Pericardium fibroblast (primary cell): ENCODE data around the gene TUBB8B. TPM values are rescaled to one million over a fixed set of nuclear protein-coding genes. Genes with fewer than 3 reads are reported as not detected.

ENCODE experiments used
- total RNA-seq: library from RNA; depleted of rRNA; stranded (reverse); fragments of >200 nt; gene quantifications from 2 replicates; pipeline ENCODE4 v1.2.3, GENCODE V29; 2015

The TUBB8B gene
- not detected in 2 replicates for total RNA-seq

GRCh38 chr18:49176-49665 lies at the start of gene TUBB8B:
TUBB8B (minus strand) TSS chr18:49615; CDS start chr18:49557, 58 bp downstream.

Other genes starting within 250 kb of the TUBB8B start
- 10.7 and 16.3 TPM in 2 replicates for gene USP14, start 108.9 kb upstream of the TUBB8B start, total RNA-seq
- gene THOC1, start 218.4 kb upstream of the TUBB8B start, total RNA-seq = 15.2 and 22.4 TPM in 2 replicates